ENCODE measurements around the gene SERPINB4.

GRCh38 chr18:63681449-63682340 lies 37.6 kb upstream of the SERPINB4 start:
- TF ChIP-seq, protein P1, sequence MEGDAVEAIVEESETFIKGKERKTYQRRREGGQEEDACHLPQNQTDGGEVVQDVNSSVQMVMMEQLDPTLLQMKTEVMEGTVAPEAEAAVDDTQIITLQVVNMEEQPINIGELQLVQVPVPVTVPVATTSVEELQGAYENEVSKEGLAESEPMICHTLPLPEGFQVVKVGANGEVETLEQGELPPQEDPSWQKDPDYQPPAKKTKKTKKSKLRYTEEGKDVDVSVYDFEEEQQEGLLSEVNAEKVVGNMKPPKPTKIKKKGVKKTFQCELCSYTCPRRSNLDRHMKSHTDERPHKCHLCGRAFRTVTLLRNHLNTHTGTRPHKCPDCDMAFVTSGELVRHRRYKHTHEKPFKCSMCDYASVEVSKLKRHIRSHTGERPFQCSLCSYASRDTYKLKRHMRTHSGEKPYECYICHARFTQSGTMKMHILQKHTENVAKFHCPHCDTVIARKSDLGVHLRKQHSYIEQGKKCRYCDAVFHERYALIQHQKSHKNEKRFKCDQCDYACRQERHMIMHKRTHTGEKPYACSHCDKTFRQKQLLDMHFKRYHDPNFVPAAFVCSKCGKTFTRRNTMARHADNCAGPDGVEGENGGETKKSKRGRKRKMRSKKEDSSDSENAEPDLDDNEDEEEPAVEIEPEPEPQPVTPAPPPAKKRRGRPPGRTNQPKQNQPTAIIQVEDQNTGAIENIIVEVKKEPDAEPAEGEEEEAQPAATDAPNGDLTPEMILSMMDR (conservative IDR thresholded peaks at IDR 0.05; ENCODE audit: low read depth, low read length) = no peak
- no peak for TF ChIP-seq EZH2 (IDR thresholded peaks at IDR 0.05; ENCODE audit: low read length, unreplicated experiment)
- TF ChIP-seq EZH2phosphoT487 (IDR thresholded peaks at IDR 0.05; ENCODE audit: borderline replicate concordance, low read length) = no peak

Data from PC-3 (cell line).